ENCODE measurements around the gene BUB1B. TPM values are rescaled to one million over a fixed set of nuclear protein-coding genes. Genes with fewer than 3 reads are reported as not detected.

Gene BUB1B
- total and polyA plus RNA-seq, 4 donors: 0.08 to 31.1 (median 0.84) TPM

DNA sequence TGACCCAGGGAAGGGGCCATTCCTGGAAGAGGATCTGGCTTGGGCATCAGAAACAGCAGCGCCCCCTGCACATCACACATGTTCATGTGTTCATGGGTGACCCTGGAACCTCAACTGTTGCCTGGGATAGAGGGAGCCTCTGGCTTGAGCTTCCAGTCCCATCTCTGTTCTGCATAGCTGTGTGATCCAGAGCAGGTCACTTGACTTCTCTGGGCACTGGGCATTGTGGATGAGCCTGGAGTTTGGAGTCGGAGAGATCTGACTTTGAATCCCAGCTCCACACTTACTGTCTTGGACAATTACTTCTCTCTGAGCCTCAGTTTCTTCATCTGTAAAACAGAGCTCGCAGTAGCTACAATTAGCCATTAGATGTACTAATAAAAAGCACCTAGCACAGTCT, 93.6 kb downstream of the BUB1B start:
- H3K4me1 ChIP-seq (ENCODE audit: control insufficient read depth in 4 of 4, insufficient read depth in 4 of 4, low read length in 3 of 4): peaks cover 9 to 13% (median 11%) of the 10 kb centered on the region in 4 donors
- 96% methylated on average over 3 of the region's 3 CpGs for WGBS
- no peak overlapping the region for H3K27ac ChIP-seq (ENCODE audit: low read depth in 1 of 2, low read length in 2 of 2)
- no peaks in the 10 kb centered on the region for H3K9me3 ChIP-seq (ENCODE audit: control insufficient read depth in 4 of 4, low read length in 3 of 4)
- TF ChIP-seq FOXA2 (IDR thresholded peaks at IDR 0.05) (no peak), TAF1 (conservative IDR thresholded peaks at IDR 0.05) (no peak)
- TF ChIP-seq, protein P1, sequence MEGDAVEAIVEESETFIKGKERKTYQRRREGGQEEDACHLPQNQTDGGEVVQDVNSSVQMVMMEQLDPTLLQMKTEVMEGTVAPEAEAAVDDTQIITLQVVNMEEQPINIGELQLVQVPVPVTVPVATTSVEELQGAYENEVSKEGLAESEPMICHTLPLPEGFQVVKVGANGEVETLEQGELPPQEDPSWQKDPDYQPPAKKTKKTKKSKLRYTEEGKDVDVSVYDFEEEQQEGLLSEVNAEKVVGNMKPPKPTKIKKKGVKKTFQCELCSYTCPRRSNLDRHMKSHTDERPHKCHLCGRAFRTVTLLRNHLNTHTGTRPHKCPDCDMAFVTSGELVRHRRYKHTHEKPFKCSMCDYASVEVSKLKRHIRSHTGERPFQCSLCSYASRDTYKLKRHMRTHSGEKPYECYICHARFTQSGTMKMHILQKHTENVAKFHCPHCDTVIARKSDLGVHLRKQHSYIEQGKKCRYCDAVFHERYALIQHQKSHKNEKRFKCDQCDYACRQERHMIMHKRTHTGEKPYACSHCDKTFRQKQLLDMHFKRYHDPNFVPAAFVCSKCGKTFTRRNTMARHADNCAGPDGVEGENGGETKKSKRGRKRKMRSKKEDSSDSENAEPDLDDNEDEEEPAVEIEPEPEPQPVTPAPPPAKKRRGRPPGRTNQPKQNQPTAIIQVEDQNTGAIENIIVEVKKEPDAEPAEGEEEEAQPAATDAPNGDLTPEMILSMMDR (IDR thresholded peaks at IDR 0.05; ENCODE audit: low read depth, low read length, missing input control): no peak
- TF ChIP-seq, protein P2, sequence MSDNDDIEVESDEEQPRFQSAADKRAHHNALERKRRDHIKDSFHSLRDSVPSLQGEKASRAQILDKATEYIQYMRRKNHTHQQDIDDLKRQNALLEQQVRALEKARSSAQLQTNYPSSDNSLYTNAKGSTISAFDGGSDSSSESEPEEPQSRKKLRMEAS (IDR thresholded peaks at IDR 0.05): no peak
- no peak for DNase-seq (ENCODE audit: low spot score)
- no peak overlapping the region for H3K4me3 ChIP-seq (ENCODE audit: low read depth in 1 of 3, low read length in 3 of 3)
- H3K27me3 ChIP-seq (ENCODE audit: control insufficient read depth in 4 of 4, insufficient read depth in 4 of 4, low read length in 3 of 4): peaks cover 0 to 4% (median under 1%) of the 10 kb centered on the region in 4 donors
- no peak overlapping the region for H3K9ac ChIP-seq (ENCODE audit: low read depth in 1 of 2, low read length in 2 of 2)
- no peaks in the 10 kb centered on the region for H3K36me3 ChIP-seq (ENCODE audit: control insufficient read depth in 4 of 4, insufficient read depth in 3 of 4, low read depth in 1 of 4, low read length in 3 of 4)

- no peak for DNase-seq (ENCODE audit: low spot score)
- Histone ChIP-seq H3K27ac (ENCODE audit: low read depth in 1 of 2, low read length in 2 of 2) (no peak overlapping the region), H3K9ac (ENCODE audit: low read depth in 1 of 2, low read length in 2 of 2) (no peak overlapping the region), H3K27me3 (ENCODE audit: control insufficient read depth in 4 of 4, insufficient read depth in 4 of 4, low read length in 3 of 4) (peaks cover 0 to 4% (median under 1%) of the 10 kb centered on the region in 4 donors), H3K9me3 (ENCODE audit: control insufficient read depth in 4 of 4, low read length in 3 of 4) (no peaks in the 10 kb centered on the region), H3K36me3 (ENCODE audit: control insufficient read depth in 4 of 4, insufficient read depth in 3 of 4, low read depth in 1 of 4, low read length in 3 of 4) (no peaks in the 10 kb centered on the region), H3K4me3 (ENCODE audit: low read depth in 1 of 3, low read length in 3 of 3) (no peak overlapping the region), H3K4me1 (ENCODE audit: control insufficient read depth in 4 of 4, insufficient read depth in 4 of 4, low read length in 3 of 4) (peaks cover 9 to 13% (median 11%) of the 10 kb centered on the region in 4 donors)
- 92% methylated on average over 4 of the region's 4 CpGs for WGBS
- TF ChIP-seq ZBTB33 (IDR thresholded peaks at IDR 0.05): no peak
- no peak for TF ChIP-seq HNF4A (conservative IDR thresholded peaks at IDR 0.05)
- TF ChIP-seq, protein P1 (IDR thresholded peaks at IDR 0.05; ENCODE audit: low read depth, low read length, missing input control): no peak
- no peak for TF ChIP-seq HNF4G (IDR thresholded peaks at IDR 0.05)
- TF ChIP-seq TAF1 (conservative IDR thresholded peaks at IDR 0.05): no peak
These were observed 94.2 kb downstream of the BUB1B start for GRCh38 chr15:40255033-40255432.

DNA sequence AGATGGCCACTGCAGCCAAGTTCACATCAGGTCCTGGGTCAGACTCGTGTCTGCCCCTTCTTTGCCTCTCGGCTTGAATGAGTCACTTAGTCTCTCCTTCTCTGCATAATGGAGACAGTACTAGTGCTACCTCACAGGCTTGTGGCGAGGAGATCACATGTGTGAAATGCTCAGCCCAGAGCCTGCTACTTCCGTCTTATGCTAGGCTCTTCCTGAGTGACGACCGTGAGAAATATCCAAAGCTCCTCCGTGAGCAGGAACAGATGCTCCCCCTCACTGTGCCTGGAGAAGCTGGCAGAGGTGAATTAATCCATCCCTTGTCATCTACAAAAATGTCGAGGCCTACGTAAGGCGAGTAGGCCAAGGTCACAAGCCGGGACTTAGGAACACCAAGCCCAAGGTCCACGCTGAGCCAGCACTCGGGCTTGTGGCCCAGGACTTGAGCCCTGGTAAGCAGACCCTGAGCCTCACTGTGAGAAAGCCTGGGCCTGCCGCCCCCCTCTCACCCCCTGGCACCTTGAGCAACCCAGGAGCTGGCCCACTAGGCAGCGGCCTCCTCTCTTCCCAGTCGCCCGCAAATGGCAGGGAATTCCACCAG, 95.9 kb downstream of the BUB1B start:
- H3K27ac ChIP-seq (ENCODE audit: low read depth in 1 of 2, low read length in 2 of 2): no peak overlapping the region

More for the DNA sequence above, 95.9 kb downstream of the BUB1B start:
- H3K9me3 ChIP-seq (ENCODE audit: control insufficient read depth in 4 of 4, low read length in 3 of 4): no peaks in the 10 kb centered on the region
- 88% methylated on average over 17 of the region's 17 CpGs for WGBS
- no peaks in the 10 kb centered on the region for H3K36me3 ChIP-seq (ENCODE audit: control insufficient read depth in 4 of 4, insufficient read depth in 3 of 4, low read depth in 1 of 4, low read length in 3 of 4)
- no peak overlapping the region for H3K4me3 ChIP-seq (ENCODE audit: low read depth in 1 of 3, low read length in 3 of 3)
- no peak overlapping the region for H3K9ac ChIP-seq (ENCODE audit: low read depth in 1 of 2, low read length in 2 of 2)
- peaks cover 0 to 4% (median under 1%) of the 10 kb centered on the region in 4 donors for H3K27me3 ChIP-seq (ENCODE audit: control insufficient read depth in 4 of 4, insufficient read depth in 4 of 4, low read length in 3 of 4)
- DNase-seq (ENCODE audit: low spot score): no peak
- H3K4me1 ChIP-seq (ENCODE audit: control insufficient read depth in 4 of 4, insufficient read depth in 4 of 4, low read length in 3 of 4): peaks cover 9 to 13% (median 11%) of the 10 kb centered on the region in 4 donors
- TF ChIP-seq EGR1 (IDR thresholded peaks at IDR 0.05; ENCODE audit: low read depth in 2 of 2) (no peak), SP1 (IDR thresholded peaks at IDR 0.05) (no peak), RAD21 (IDR thresholded peaks at IDR 0.05) (no peak), FOXA1 (IDR thresholded peaks at IDR 0.05) (no peak), FOXA2 (IDR thresholded peaks at IDR 0.05) (no peak)
